HG02885 (cell line): Measurements from ENCODE around the gene C15orf39.

Source experiments
- ATAC-seq: cut with Tn5 transposase; IDR thresholded peaks from one replicate; pipeline ENCODE4 v1.9.1; 2021; ENCODE audit warnings: mild to moderate bottlenecking; ENCODE audit not compliant: unreplicated experiment, poor library complexity

C15orf39 gene

GRCh38 chr15:75195122-75195765, 6.4 kb upstream of the C15orf39 start:
- ATAC-seq: no peak

- ATAC-seq: no peak
Measured at GRCh38 chr15:75195766-75196241, 5.9 kb upstream of the C15orf39 start.

GRCh38 chr15:75197062-75197630, 4.5 kb upstream of the C15orf39 start:
- no peak for ATAC-seq

- no peak for ATAC-seq
Measured at GRCh38 chr15:75198560-75199356, 2.9 kb upstream of the C15orf39 start.

- ATAC-seq: no peak
Measured at GRCh38 chr15:75199357-75199940, 2.2 kb upstream of the C15orf39 start.

GRCh38 chr15:75200391-75200764, 1.3 kb upstream of the C15orf39 start:
- no peak for ATAC-seq

- no peak for ATAC-seq
Measured at GRCh38 chr15:75200765-75201615, 692 bp upstream of the C15orf39 start.

- peak; percentile 34 for ATAC-seq
Measured at GRCh38 chr15:75202251-75203016, 752 bp downstream of the C15orf39 start.

GRCh38 chr15:75203017-75203907, 1.6 kb downstream of the C15orf39 start:
- ATAC-seq: no peak

GRCh38 chr15:75203908-75204263, 2.2 kb downstream of the C15orf39 start:
- ATAC-seq: no peak

GRCh38 chr15:75204340-75205063, 2.8 kb downstream of the C15orf39 start:
- ATAC-seq: peak; percentile 33

GRCh38 chr15:75205064-75205395, 3.3 kb downstream of the C15orf39 start:
- no peak for ATAC-seq

GRCh38 chr15:75206006-75206405, 4.3 kb downstream of the C15orf39 start:
- ATAC-seq: no peak

GRCh38 chr15:75206803-75207617, 5.3 kb downstream of the C15orf39 start:
- ATAC-seq: no peak

- ATAC-seq: no peak
Measured at GRCh38 chr15:75207618-75208500, 6.2 kb downstream of the C15orf39 start.
